ENCODE measurements around the gene DUSP1.

Gene DUSP1

GRCh38 chr5:172802567-172803176 lies 31.7 kb upstream of the DUSP1 start:
- DNase-seq (ENCODE audit: low read depth): no peak
- H3K4me3 ChIP-seq (ENCODE audit: control insufficient read depth, low read depth, low read length): no peak overlapping the region
- TF ChIP-seq CTCF (IDR thresholded peaks at IDR 0.05; ENCODE audit: control insufficient read depth, insufficient read depth, low read depth, low read length, missing control alignments): no peak

- no peak for DNase-seq (ENCODE audit: low read depth)
- no peak for TF ChIP-seq CTCF (IDR thresholded peaks at IDR 0.05; ENCODE audit: control insufficient read depth, insufficient read depth, low read depth, low read length, missing control alignments)
- no peak overlapping the region for H3K4me3 ChIP-seq (ENCODE audit: control insufficient read depth, low read depth, low read length)
Measured at GRCh38 chr5:172802112-172802511, 31.1 kb upstream of the DUSP1 start.

GRCh38 chr5:172801179-172801671 lies 30.2 kb upstream of the DUSP1 start:
- DNase-seq (ENCODE audit: low read depth): peak; percentile 89

GRCh38 chr5:172800088-172800551 lies 29.1 kb upstream of the DUSP1 start:
- no peak overlapping the region for H3K4me3 ChIP-seq (ENCODE audit: control insufficient read depth, low read depth, low read length)
- DNase-seq (ENCODE audit: low read depth): peak; percentile 98
- TF ChIP-seq CTCF (IDR thresholded peaks at IDR 0.05; ENCODE audit: control insufficient read depth, insufficient read depth, low read depth, low read length, missing control alignments): no peak

More at GRCh38 chr5:172801179-172801671, 30.2 kb upstream of the DUSP1 start:
- no peak for TF ChIP-seq CTCF (IDR thresholded peaks at IDR 0.05; ENCODE audit: control insufficient read depth, insufficient read depth, low read depth, low read length, missing control alignments)
- no peak overlapping the region for H3K4me3 ChIP-seq (ENCODE audit: control insufficient read depth, low read depth, low read length)

- no peak for TF ChIP-seq CTCF (IDR thresholded peaks at IDR 0.05; ENCODE audit: control insufficient read depth, insufficient read depth, low read depth, low read length, missing control alignments)
- H3K4me3 ChIP-seq (ENCODE audit: control insufficient read depth, low read depth, low read length): no peak overlapping the region
- DNase-seq (ENCODE audit: low read depth): no peak
Measured at GRCh38 chr5:172799416-172799815, 28.4 kb upstream of the DUSP1 start.

GRCh38 chr5:172798422-172799215 lies 27.6 kb upstream of the DUSP1 start:
- H3K4me3 ChIP-seq (ENCODE audit: control insufficient read depth, low read depth, low read length): no peak overlapping the region
- no peak for TF ChIP-seq CTCF (IDR thresholded peaks at IDR 0.05; ENCODE audit: control insufficient read depth, insufficient read depth, low read depth, low read length, missing control alignments)
- DNase-seq (ENCODE audit: low read depth): peak; percentile 91
